Stimulated activated CD4-positive, alpha-beta T cell treated with anti-CD3 and anti-CD28 coated beads, Interleukin-4, amount 100 ng/mL, for 24 hours (primary cell): ENCODE results near the gene DSC3.

Experiments used
- DNase-seq: peaks from one replicate; pipeline ENCODE4 v3.0.0-alpha.2; 2020

Gene DSC3

GRCh38 chr18:30969670-30970170, 72.8 kb downstream of the DSC3 start:
- DNase-seq = no peak

GRCh38 chr18:30967701-30968100, 74.8 kb downstream of the DSC3 start:
- no peak for DNase-seq

GRCh38 chr18:30965237-30965636, 77.3 kb downstream of the DSC3 start:
- no peak for DNase-seq

GRCh38 chr18:30960661-30961060, 81.9 kb downstream of the DSC3 start:
- no peak for DNase-seq

- DNase-seq = no peak
Observed at GRCh38 chr18:30957066-30957465, 85.5 kb downstream of the DSC3 start.

GRCh38 chr18:30954262-30954661, 88.3 kb downstream of the DSC3 start:
- no peak for DNase-seq

- DNase-seq = no peak
Observed at GRCh38 chr18:30945761-30946160, 96.8 kb downstream of the DSC3 start.

- DNase-seq = no peak
Observed at GRCh38 chr18:30944773-30945417, 97.6 kb downstream of the DSC3 start.

- no peak for DNase-seq
Observed at GRCh38 chr18:30940952-30941539, 101.5 kb downstream of the DSC3 start.
